ENCODE measurements around the gene DPF3.

- TF ChIP-seq EP300 (IDR thresholded peaks at IDR 0.05) (no peak), CTCF (IDR thresholded peaks at IDR 0.05) (no peak), POLR2A (IDR thresholded peaks at IDR 0.05) (no peak)
Measured at GRCh38 chr14:72888636-72889201, 5.2 kb downstream of the DPF3 start.

All from suprapubic skin (tissue), 3 donors.